Neural crest cell (in vitro differentiated cells): ENCODE results near the gene TCF7L1. TPM values are rescaled to one million over a fixed set of nuclear protein-coding genes. Genes with fewer than 3 reads are reported as not detected.

Experiments used
- DNase-seq: peaks from one replicate; pipeline ENCODE4 v3.0.0; 2021; ENCODE audit warnings: low read depth, mixed read lengths, low spot score
- H3K27ac Mint-ChIP-seq: one replicate; pipeline ENCODE4 v1.8.0; 2021; ENCODE audit warnings: mild to moderate bottlenecking, mixed read lengths; ENCODE audit not compliant: unreplicated experiment
- H3K27me3 Mint-ChIP-seq: 2 replicates; pipeline ENCODE4 v1.8.0; 2021; ENCODE audit warnings: low read depth, mild to moderate bottlenecking, mixed read lengths
- H3K36me3 Mint-ChIP-seq: 2 replicates; pipeline ENCODE4 v1.8.0; 2021; ENCODE audit warnings: low read depth, mild to moderate bottlenecking, mixed read lengths
- H3K4me1 Mint-ChIP-seq: 2 replicates; pipeline ENCODE4 v1.8.0; 2021; ENCODE audit warnings: mixed read lengths
- H3K4me3 Mint-ChIP-seq: one replicate; pipeline ENCODE4 v1.8.0; 2021; ENCODE audit warnings: mild to moderate bottlenecking, mixed read lengths
- H3K9me3 Mint-ChIP-seq: 2 replicates; pipeline ENCODE4 v1.8.0; 2021; ENCODE audit warnings: mixed read lengths
- total RNA-seq: library from RNA; stranded (reverse); gene quantifications from 2 replicates; pipeline ENCODE4 v1.2.1, GENCODE V29; 2021
- TF ChIP-seq, protein P1 (sequence below): fragments of 200-600 bp; sonication (generic); conservative IDR thresholded peaks from 2 replicates; pipeline ENCODE4 v1.5.0; 2021; ENCODE audit warnings: antibody characterized with exemption, mild to moderate bottlenecking

Gene TCF7L1
- total RNA-seq, 1 donor from 2014 or later: 40.3 TPM

DNA sequence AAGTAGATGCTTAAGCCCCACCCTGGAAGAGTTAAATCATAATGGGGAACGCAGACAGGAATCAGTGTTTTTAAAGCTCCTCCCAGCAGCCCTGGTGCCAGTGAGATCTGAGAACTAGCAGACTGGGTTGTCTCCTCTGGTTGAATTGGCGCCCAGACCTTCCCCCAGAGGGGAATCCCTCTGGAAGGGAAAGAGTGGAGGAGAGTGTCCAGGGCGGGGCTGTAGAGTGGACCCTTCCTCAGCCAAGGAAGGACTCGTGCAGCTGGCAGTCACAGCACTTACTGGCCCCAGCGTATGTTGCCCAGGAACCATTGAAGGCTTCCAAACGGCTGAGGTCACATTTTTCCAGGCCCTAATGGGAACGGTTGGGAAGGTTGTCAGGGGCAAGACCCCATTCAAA, 132.1 kb downstream of the TCF7L1 start:
- H3K4me3 Mint-ChIP-seq: no peak overlapping the region
- DNase-seq: no peak
- H3K27me3 Mint-ChIP-seq: no peaks in the 10 kb centered on the region
- TF ChIP-seq, protein P1, sequence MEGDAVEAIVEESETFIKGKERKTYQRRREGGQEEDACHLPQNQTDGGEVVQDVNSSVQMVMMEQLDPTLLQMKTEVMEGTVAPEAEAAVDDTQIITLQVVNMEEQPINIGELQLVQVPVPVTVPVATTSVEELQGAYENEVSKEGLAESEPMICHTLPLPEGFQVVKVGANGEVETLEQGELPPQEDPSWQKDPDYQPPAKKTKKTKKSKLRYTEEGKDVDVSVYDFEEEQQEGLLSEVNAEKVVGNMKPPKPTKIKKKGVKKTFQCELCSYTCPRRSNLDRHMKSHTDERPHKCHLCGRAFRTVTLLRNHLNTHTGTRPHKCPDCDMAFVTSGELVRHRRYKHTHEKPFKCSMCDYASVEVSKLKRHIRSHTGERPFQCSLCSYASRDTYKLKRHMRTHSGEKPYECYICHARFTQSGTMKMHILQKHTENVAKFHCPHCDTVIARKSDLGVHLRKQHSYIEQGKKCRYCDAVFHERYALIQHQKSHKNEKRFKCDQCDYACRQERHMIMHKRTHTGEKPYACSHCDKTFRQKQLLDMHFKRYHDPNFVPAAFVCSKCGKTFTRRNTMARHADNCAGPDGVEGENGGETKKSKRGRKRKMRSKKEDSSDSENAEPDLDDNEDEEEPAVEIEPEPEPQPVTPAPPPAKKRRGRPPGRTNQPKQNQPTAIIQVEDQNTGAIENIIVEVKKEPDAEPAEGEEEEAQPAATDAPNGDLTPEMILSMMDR: no peak
- no peak overlapping the region for H3K27ac Mint-ChIP-seq
- peaks cover 49% of the 10 kb centered on the region for H3K4me1 Mint-ChIP-seq
- H3K36me3 Mint-ChIP-seq: peaks cover 3% of the 10 kb centered on the region
- no peaks in the 10 kb centered on the region for H3K9me3 Mint-ChIP-seq

GRCh38 chr2:85266146-85267041, 133.2 kb downstream of the TCF7L1 start:
- Mint-ChIP-seq H3K4me1 (peaks cover 46% of the 10 kb centered on the region), H3K36me3 (peaks cover 3% of the 10 kb centered on the region), H3K27me3 (no peaks in the 10 kb centered on the region), H3K9me3 (no peaks in the 10 kb centered on the region), H3K27ac (no peak overlapping the region), H3K4me3 (no peak overlapping the region)
- peak; percentile 69 for DNase-seq
- TF ChIP-seq, protein P1: peak; percentile 84

GRCh38 chr2:85269959-85270358, 136.8 kb downstream of the TCF7L1 start:
- no peaks in the 10 kb centered on the region for H3K9me3 Mint-ChIP-seq
- no peak for DNase-seq
- no peaks in the 10 kb centered on the region for H3K36me3 Mint-ChIP-seq
- TF ChIP-seq, protein P1: no peak
- H3K4me3 Mint-ChIP-seq: no peak overlapping the region
- peaks cover 29% of the 10 kb centered on the region for H3K4me1 Mint-ChIP-seq
- H3K27ac Mint-ChIP-seq: no peak overlapping the region
- no peaks in the 10 kb centered on the region for H3K27me3 Mint-ChIP-seq

DNA sequence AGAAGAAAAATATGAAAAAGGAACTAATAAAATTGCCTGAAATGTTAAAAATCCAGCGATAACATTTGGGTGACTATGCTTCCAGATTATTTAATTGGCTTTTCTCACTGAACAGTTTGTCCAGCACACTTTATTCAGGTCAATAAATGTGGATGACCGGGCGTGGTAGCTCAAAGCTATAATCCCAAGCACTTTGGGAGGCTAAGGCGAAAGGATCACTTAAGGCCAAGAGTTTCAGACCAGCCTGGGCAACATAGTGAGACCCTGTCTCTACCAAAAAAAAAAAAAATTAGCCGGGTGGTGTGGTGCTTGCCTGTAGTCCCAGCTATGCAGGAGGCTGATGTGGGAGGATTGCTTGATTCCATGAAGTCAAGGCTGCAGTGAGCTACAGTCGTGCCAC, 139.2 kb downstream of the TCF7L1 start:
- TF ChIP-seq, protein P1: no peak

DNA sequence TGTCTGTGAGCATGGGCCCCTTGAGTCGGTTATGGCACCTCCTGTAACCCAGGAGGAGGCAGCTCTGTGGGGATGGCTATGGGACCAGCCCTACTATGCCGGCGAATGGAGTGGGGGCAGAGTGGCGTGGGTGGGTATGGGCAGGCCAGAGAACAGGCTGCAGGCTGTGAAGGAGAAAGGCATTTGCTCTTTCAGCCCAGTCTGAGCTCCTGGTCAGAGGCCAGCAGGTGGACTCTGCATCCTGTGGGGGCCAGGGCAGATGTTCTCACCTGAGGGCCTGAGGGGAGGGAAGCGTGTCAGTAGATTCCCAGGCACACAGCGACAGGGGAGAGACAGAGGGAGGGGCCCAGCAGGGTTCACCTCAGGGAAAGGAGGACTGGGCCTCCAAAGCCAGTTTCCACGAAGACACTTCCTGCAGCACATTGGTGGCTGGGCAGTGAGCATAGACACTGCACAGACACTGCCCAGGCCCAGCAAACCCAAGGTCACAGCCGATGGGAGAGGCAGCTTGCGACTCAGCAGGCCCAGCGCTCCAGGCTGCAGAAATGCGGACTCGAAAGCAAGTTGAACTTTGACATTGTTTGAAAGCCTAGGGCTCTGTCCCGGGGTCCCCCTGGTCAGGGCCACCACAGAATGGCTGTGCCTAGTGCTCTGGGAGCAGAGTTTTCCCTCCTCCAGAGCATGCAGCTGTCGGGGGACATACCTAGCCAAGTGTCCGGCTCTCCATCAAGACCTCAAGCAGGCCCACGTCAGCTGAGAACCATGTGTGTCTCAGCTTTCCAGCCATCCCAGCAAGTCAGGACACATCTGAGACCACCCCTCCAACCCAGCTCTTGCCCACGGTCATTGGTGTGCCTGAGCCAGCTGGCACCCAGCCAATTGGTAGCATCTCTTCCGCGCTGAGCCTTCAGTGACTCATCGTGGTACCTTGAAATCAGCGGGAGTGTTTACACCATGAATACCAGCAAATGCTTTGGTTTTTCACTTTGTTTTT, 140.8 kb downstream of the TCF7L1 start:
- Mint-ChIP-seq H3K27me3 (no peaks in the 10 kb centered on the region), H3K4me1 (peaks cover 38% of the 10 kb centered on the region), H3K27ac (peak overlapping the region; percentile 40), H3K4me3 (no peak overlapping the region), H3K9me3 (no peaks in the 10 kb centered on the region), H3K36me3 (no peaks in the 10 kb centered on the region)
- TF ChIP-seq, protein P1: no peak
- no peak for DNase-seq

More for the DNA sequence above, 139.2 kb downstream of the TCF7L1 start:
- no peaks in the 10 kb centered on the region for H3K27me3 Mint-ChIP-seq
- H3K9me3 Mint-ChIP-seq: no peaks in the 10 kb centered on the region
- H3K36me3 Mint-ChIP-seq: no peaks in the 10 kb centered on the region
- H3K4me3 Mint-ChIP-seq: no peak overlapping the region
- peaks cover 32% of the 10 kb centered on the region for H3K4me1 Mint-ChIP-seq
- peak overlapping the region; percentile 48 for H3K27ac Mint-ChIP-seq
- DNase-seq: no peak
